ENCODE measurements around the gene SAMD11. TPM values are rescaled to one million over a fixed set of nuclear protein-coding genes. Genes with fewer than 3 reads are reported as not detected.

The SAMD11 gene
- total RNA-seq, 1 experiment from 2014 or later = 11.5 TPM

Other genes with a start within 250 kb of the SAMD11 start
- not detected for gene OR4F16, start 237.3 kb upstream of the SAMD11 start, total RNA-seq (2021; ENCODE audit: unreplicated experiment)
- 260 TPM for gene NOC2L, start 35.3 kb downstream of the SAMD11 start, total RNA-seq (2021; ENCODE audit: unreplicated experiment)
- 100.0 TPM for gene KLHL17, start 36.7 kb downstream of the SAMD11 start, total RNA-seq (2021; ENCODE audit: unreplicated experiment)
- gene PLEKHN1, start 42.6 kb downstream of the SAMD11 start, total RNA-seq (2021; ENCODE audit: unreplicated experiment) = 11.6 TPM
- gene PERM1, start 58.2 kb downstream of the SAMD11 start, total RNA-seq (2021; ENCODE audit: unreplicated experiment) = 0.39 TPM
- gene HES4, start 76.2 kb downstream of the SAMD11 start, total RNA-seq (2021; ENCODE audit: unreplicated experiment) = 145 TPM
- 140 TPM for gene ISG15, start 89.6 kb downstream of the SAMD11 start, total RNA-seq (2021; ENCODE audit: unreplicated experiment)
- 134 TPM for gene AGRN, start 96.2 kb downstream of the SAMD11 start, total RNA-seq (2021; ENCODE audit: unreplicated experiment)
- gene RNF223, start 150.4 kb downstream of the SAMD11 start, total RNA-seq (2021; ENCODE audit: unreplicated experiment) = 6.3 TPM
- 22.7 TPM for gene C1orf159, start 192.2 kb downstream of the SAMD11 start, total RNA-seq (2021; ENCODE audit: unreplicated experiment)
- gene TTLL10, start 250.0 kb downstream of the SAMD11 start, total RNA-seq (2021; ENCODE audit: unreplicated experiment) = 0.10 TPM